OCI-M2 (cell line): ENCODE data around the gene CLIP2.
"Not testable (repeated sequence)": the region's sequence is repeated elsewhere in the genome, so short reads cannot be mapped to it uniquely, and the experiment has no call there.

ENCODE experiments used
- DNase-seq: peaks from one replicate; lab custom pipeline; 2025; ENCODE audit not compliant: unreplicated experiment; lab: John Stamatoyannopoulos, UW

The CLIP2 gene

GRCh38 chr7:74401137-74401859, 112.1 kb downstream of the CLIP2 start:
- DNase-seq: peak; percentile 26

GRCh38 chr7:74402668-74403067, 113.5 kb downstream of the CLIP2 start:
- not testable (repeated sequence) for DNase-seq

- DNase-seq: no peak
Observed at GRCh38 chr7:74403521-74404387, 114.5 kb downstream of the CLIP2 start.

GRCh38 chr7:74404388-74404700, 115.1 kb downstream of the CLIP2 start:
- DNase-seq: no peak

- DNase-seq: no peak
Observed at GRCh38 chr7:74404741-74405140, 115.5 kb downstream of the CLIP2 start.

- no peak for DNase-seq
Observed at GRCh38 chr7:74405191-74405898, 116.1 kb downstream of the CLIP2 start.

- no peak for DNase-seq
Observed at GRCh38 chr7:74405899-74406512, 116.8 kb downstream of the CLIP2 start.

GRCh38 chr7:74407958-74408357, 118.8 kb downstream of the CLIP2 start:
- DNase-seq: no peak

GRCh38 chr7:74409571-74409970, 120.4 kb downstream of the CLIP2 start:
- DNase-seq: no peak

- DNase-seq: no peak
Observed at GRCh38 chr7:74410772-74411171, 121.6 kb downstream of the CLIP2 start.

- not testable (repeated sequence) for DNase-seq
Observed at GRCh38 chr7:74411571-74411970, 122.4 kb downstream of the CLIP2 start.

- no peak for DNase-seq
Observed at GRCh38 chr7:74412056-74412455, 122.8 kb downstream of the CLIP2 start.

- DNase-seq: no peak
Observed at GRCh38 chr7:74412603-74413002, 123.4 kb downstream of the CLIP2 start.

- DNase-seq: not testable (repeated sequence)
Observed at GRCh38 chr7:74414595-74415333, 125.6 kb downstream of the CLIP2 start.

- no peak for DNase-seq
Observed at GRCh38 chr7:74417419-74417971, 128.3 kb downstream of the CLIP2 start.

- no peak for DNase-seq
Observed at GRCh38 chr7:74418076-74418475, 128.9 kb downstream of the CLIP2 start.

- no peak for DNase-seq
Observed at GRCh38 chr7:74418538-74418937, 129.3 kb downstream of the CLIP2 start.

- not testable (repeated sequence) for DNase-seq
Observed at GRCh38 chr7:74419232-74419631, 130.0 kb downstream of the CLIP2 start.

- no peak for DNase-seq
Observed at GRCh38 chr7:74420006-74420405, 130.8 kb downstream of the CLIP2 start.

- DNase-seq: no peak
Observed at GRCh38 chr7:74424291-74424880, 135.2 kb downstream of the CLIP2 start.
